ENCODE results near the gene POP5. TPM values are rescaled to one million over a fixed set of nuclear protein-coding genes. Genes with fewer than 3 reads are reported as not detected.
"Not testable (repeated sequence)": the region's sequence is repeated elsewhere in the genome, so short reads cannot be mapped to it uniquely, and the experiment has no call there.

POP5 gene
- total RNA-seq, 2 experiments from 2014 or later: 60.8 to 64.7 TPM

DNA sequence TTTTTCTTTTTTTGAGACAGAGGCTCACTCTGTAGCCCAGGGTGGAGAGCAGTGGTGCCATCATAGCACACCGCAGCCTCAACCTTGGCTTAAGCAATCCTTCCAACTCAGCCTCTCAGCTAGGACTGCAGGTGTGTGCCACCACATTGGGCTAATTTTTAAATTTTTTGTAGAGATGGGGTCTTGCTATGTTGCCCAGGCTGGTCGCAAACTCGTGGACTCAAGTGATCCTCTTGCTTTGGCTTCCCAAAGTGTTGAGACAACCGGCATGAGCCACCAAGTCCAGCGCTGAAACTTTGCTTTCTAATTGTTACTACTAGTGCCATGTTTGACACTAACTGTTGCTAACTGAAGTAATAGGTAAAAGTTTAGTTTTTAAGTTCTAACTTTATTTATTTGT, 39.0 kb downstream of the POP5 start:
- POLR2A ChIA-PET: no interaction called here
- CTCF ChIA-PET: interaction anchor here (1.4 kb wide), 1 partner anchor 38 kb away, joined by 5 read pairs; no protein-coding TSS in a partner anchor
- Mint-ChIP-seq H3K9me3 (no peaks in the 10 kb centered on the region), H3K36me3 (ENCODE audit: low read depth) (peaks cover 55% of the 10 kb centered on the region), H3K27ac (no peak overlapping the region), H3K4me3 (no peak overlapping the region), H3K4me1 (peaks cover 43% of the 10 kb centered on the region), H3K27me3 (no peaks in the 10 kb centered on the region)
- no peak for DNase-seq

DNA sequence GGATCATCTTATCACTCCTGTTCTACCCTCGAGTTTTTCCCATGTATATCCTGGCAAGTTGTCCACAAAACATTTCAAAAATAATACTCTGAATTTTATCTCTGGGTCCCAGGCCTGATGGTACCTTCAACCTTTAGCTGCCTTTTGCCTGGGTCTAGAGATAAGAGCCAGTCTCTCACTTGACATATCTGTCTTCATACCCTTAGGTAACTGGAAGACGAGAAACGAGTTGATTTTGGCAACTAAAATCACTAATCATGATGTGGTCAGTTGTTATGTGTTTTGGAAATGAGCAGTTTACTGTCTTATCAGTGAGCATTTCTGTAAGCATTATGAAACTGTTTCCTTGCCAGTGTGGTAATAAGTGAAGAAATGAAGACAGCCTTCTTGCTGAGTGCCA, 40.8 kb downstream of the POP5 start:
- H3K36me3 Mint-ChIP-seq (ENCODE audit: low read depth): peaks cover 60% of the 10 kb centered on the region
- peaks cover 58% of the 10 kb centered on the region for H3K4me1 Mint-ChIP-seq
- H3K27ac Mint-ChIP-seq: peak overlapping the region; percentile 42
- ChIA-PET CTCF (interaction anchor here (1.4 kb wide), 1 partner anchor 40 kb away, joined by 5 read pairs; no protein-coding TSS in a partner anchor), POLR2A (no interaction called here)
- H3K9me3 Mint-ChIP-seq: no peaks in the 10 kb centered on the region
- DNase-seq: no peak
- no peaks in the 10 kb centered on the region for H3K27me3 Mint-ChIP-seq
- no peak overlapping the region for H3K4me3 Mint-ChIP-seq

DNA sequence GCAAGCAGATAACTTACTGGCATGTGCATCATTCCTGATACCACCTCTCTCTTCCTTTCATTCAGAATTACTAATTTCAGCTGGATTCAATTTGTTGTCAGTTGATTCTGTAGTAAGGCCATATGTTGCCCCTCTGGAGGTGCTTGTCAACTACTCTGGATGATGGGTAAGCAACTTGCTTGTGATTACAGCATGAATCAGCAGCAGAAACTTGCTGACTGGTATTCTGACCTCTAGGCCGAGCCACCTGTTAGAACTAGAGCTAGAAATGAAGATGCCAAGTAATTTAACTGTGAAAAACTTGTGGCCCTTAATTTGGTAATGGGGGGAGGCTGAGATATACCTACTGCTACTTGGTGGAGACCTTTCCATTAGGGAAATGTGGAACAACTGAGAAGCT, 41.9 kb downstream of the POP5 start:
- Mint-ChIP-seq H3K36me3 (ENCODE audit: low read depth) (peaks cover 67% of the 10 kb centered on the region), H3K27me3 (no peaks in the 10 kb centered on the region), H3K9me3 (no peaks in the 10 kb centered on the region), H3K4me3 (peak overlapping the region; percentile 97), H3K4me1 (peaks cover 58% of the 10 kb centered on the region), H3K27ac (peak overlapping the region; percentile 81)
- ChIA-PET CTCF (interaction anchor here (0.7 to 0.8 kb wide), 3 partner anchors 86 to 330 kb away, joined by 3 to 4 read pairs (median 3); no protein-coding TSS in a partner anchor), POLR2A (no interaction called here)
- DNase-seq: no peak

DNA sequence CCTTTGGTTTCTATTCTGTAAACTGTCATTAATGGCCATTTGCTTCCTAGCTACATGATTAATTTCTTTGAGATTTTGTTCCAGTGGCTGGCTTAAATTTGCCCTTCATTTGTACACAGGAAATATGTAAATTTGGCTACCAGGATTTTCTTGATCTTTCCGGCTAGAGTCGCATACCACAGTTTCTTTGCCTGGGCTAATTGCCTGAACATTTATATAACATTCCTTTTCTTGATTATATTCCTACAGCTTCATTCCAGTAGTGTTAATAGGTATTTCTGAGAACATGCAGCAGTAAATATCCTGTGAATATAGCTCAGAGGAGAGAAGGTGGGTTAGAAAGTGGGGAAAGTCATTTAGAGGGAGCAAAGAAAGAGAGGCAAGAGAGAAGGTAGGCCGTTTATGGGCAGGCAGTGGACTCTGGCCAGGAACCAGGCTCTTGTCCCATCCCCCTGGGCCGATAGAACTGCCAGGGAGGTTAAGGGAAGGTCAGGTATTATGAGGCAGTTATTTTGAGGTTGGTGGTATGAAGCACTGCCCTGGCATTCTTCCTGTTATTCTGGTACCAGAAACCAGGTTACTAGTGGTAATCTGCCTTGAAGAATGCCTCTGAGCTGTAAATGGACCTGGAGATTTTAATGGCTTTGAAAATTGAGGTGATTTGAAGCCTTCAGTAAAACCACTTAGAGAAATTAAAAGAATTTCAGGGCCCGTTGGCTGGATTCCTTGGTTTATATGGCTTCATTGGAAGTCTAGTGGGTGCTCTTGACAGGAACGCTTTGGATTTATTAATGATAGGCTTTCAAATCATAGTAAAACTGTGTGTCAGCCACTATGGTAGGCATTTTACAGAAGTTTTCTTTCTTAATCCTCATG, 42.7 kb downstream of the POP5 start:
- ChIA-PET POLR2A (no interaction called here), CTCF (interaction anchor here (0.9 to 2.3 kb wide), 5 partner anchors 10 to 108 kb away, joined by 3 to 7 read pairs (median 6); partner anchors contain the start of genes COQ5 and POP5)
- Mint-ChIP-seq H3K9me3 (no peaks in the 10 kb centered on the region), H3K4me1 (peaks cover 60% of the 10 kb centered on the region), H3K27me3 (no peaks in the 10 kb centered on the region), H3K4me3 (peak overlapping the region; percentile 97), H3K36me3 (ENCODE audit: low read depth) (peaks cover 67% of the 10 kb centered on the region), H3K27ac (peak overlapping the region; percentile 81)
- no peak for DNase-seq

GRCh38 chr12:120537856-120538220, 43.4 kb downstream of the POP5 start:
- no peaks in the 10 kb centered on the region for H3K27me3 Mint-ChIP-seq
- peaks cover 62% of the 10 kb centered on the region for H3K4me1 Mint-ChIP-seq
- CTCF ChIA-PET: interaction anchor here (0.6 to 2.3 kb wide), 6 partner anchors 9 to 109 kb away, joined by 3 to 7 read pairs (median 6); partner anchors contain the start of genes COQ5 and POP5
- H3K4me3 Mint-ChIP-seq: peak overlapping the region; percentile 97
- peaks cover 66% of the 10 kb centered on the region for H3K36me3 Mint-ChIP-seq (ENCODE audit: low read depth)
- H3K9me3 Mint-ChIP-seq: no peaks in the 10 kb centered on the region
- POLR2A ChIA-PET: no interaction called here
- H3K27ac Mint-ChIP-seq: peak overlapping the region; percentile 76
- DNase-seq: no peak

DNA sequence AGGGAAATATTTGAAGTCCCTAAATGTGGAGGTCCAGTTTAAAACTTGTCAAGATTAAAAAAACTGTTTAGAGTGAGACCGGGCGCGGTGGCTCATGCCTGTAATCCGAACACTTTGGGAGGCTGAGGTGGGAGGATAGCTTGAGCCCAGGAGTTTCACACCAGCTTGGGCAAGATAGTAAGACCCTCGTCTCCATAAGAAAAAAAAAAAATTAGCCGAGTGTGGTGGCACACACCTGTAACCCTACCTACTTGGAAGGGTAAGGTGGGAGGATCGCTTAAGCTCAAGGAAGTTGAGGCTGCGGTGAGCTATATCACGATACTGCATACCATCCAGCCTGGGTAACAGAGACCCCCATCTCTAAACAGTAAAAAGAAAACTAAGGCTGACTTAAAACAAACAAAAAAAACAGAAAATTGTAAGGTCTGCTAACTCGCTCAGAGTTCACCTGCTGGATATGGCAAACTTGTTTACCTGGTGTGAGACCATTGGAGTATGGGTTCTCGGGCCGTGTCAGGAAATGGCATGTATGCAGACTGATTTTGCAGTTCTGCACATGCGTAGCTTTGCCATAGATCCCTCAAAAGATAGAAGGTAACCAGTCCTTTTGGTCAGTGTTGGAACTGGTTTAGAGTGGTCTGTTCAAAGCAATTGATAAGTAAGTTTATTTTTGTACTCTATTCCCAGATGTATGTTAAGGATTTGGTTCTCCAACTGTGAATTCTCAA, 45.0 kb downstream of the POP5 start:
- ChIA-PET CTCF (interaction anchor here (0.8 to 3.0 kb wide), 4 partner anchors 7 to 69 kb away, joined by 3 to 8 read pairs (median 6); partner anchors contain the start of gene COQ5), POLR2A (no interaction called here)
- no peaks in the 10 kb centered on the region for H3K9me3 Mint-ChIP-seq
- H3K36me3 Mint-ChIP-seq (ENCODE audit: low read depth): peaks cover 57% of the 10 kb centered on the region
- no peaks in the 10 kb centered on the region for H3K27me3 Mint-ChIP-seq
- DNase-seq: peak; percentile 55
- peaks cover 63% of the 10 kb centered on the region for H3K4me1 Mint-ChIP-seq
- peak overlapping the region; percentile 88 for H3K27ac Mint-ChIP-seq
- H3K4me3 Mint-ChIP-seq: peak overlapping the region; percentile 97

- DNase-seq: peak; percentile 50
- peak overlapping the region; percentile 96 for H3K27ac Mint-ChIP-seq
- ChIA-PET POLR2A (no interaction called here), CTCF (interaction anchor here (0.6 to 3.0 kb wide), 2 partner anchors 9 to 16 kb away, joined by 3 to 8 read pairs; no protein-coding TSS in a partner anchor)
- peaks cover 46% of the 10 kb centered on the region for H3K36me3 Mint-ChIP-seq (ENCODE audit: low read depth)
- peak overlapping the region; percentile 97 for H3K4me3 Mint-ChIP-seq
- H3K27me3 Mint-ChIP-seq: no peaks in the 10 kb centered on the region
- H3K9me3 Mint-ChIP-seq: no peaks in the 10 kb centered on the region
- H3K4me1 Mint-ChIP-seq: peaks cover 60% of the 10 kb centered on the region
These were observed 46.2 kb downstream of the POP5 start for GRCh38 chr12:120534703-120535655.

GRCh38 chr12:120534203-120534702, 46.9 kb downstream of the POP5 start, which contains the start of gene RNF10:
Gene RNF10 (plus strand): TSS chr12:120534356. CDS start chr12:120534812, 456 bp downstream.
- peak; percentile 84 for DNase-seq
- no peaks in the 10 kb centered on the region for H3K9me3 Mint-ChIP-seq
- ChIA-PET POLR2A (no interaction called here), CTCF (interaction anchor here (0.6 to 3.0 kb wide), 2 partner anchors 8 to 16 kb away, joined by 3 to 8 read pairs; no protein-coding TSS in a partner anchor)
- peaks cover 42% of the 10 kb centered on the region for H3K36me3 Mint-ChIP-seq (ENCODE audit: low read depth)
- H3K27ac Mint-ChIP-seq: peak within 1 kb of the TSS; percentile 96
- H3K27me3 Mint-ChIP-seq: no peaks in the 10 kb centered on the region
- H3K4me3 Mint-ChIP-seq: peak within 1 kb of the TSS; percentile 97
- H3K4me1 Mint-ChIP-seq: peaks cover 61% of the 10 kb centered on the region

- peak; percentile 30 for DNase-seq
- ChIA-PET POLR2A (no interaction called here), CTCF (interaction anchor here (0.6 to 1.2 kb wide), 3 partner anchors 14 to 36 kb away, joined by 3 read pairs; no protein-coding TSS in a partner anchor)
- Mint-ChIP-seq H3K27me3 (no peaks in the 10 kb centered on the region), H3K4me3 (no peak overlapping the region), H3K36me3 (ENCODE audit: low read depth) (peaks cover 30% of the 10 kb centered on the region), H3K9me3 (no peaks in the 10 kb centered on the region), H3K4me1 (peaks cover 56% of the 10 kb centered on the region), H3K27ac (peak overlapping the region; percentile 50)
These were observed 48.4 kb downstream of the POP5 start for GRCh38 chr12:120532701-120533238.

- Mint-ChIP-seq H3K36me3 (ENCODE audit: low read depth) (peaks cover 13% of the 10 kb centered on the region), H3K4me3 (peak overlapping the region; percentile 100), H3K4me1 (peaks cover 38% of the 10 kb centered on the region), H3K27ac (peak overlapping the region; percentile 9)
- H3K9me3 Mint-ChIP-seq, POLR2A ChIA-PET, H3K27me3 Mint-ChIP-seq, DNase-seq: not testable (repeated sequence)
- CTCF ChIA-PET: interaction anchor here (0.7 to 1.8 kb wide), 2 partner anchors 38 to 125 kb away, joined by 5 read pairs; no protein-coding TSS in a partner anchor
These were observed 50.8 kb downstream of the POP5 start for GRCh38 chr12:120530418-120530761.

GRCh38 chr12:120529641-120530417, 51.4 kb downstream of the POP5 start:
- H3K27me3 Mint-ChIP-seq: no peaks in the 10 kb centered on the region
- peak overlapping the region; percentile 99 for H3K27ac Mint-ChIP-seq
- no peak for DNase-seq
- peak overlapping the region; percentile 100 for H3K4me3 Mint-ChIP-seq
- POLR2A ChIA-PET: no interaction called here
- peaks cover 38% of the 10 kb centered on the region for H3K4me1 Mint-ChIP-seq
- peaks cover 8% of the 10 kb centered on the region for H3K36me3 Mint-ChIP-seq (ENCODE audit: low read depth)
- CTCF ChIA-PET: interaction anchor here (0.7 to 1.8 kb wide), 5 partner anchors 10 to 125 kb away, joined by 3 to 5 read pairs (median 4); no protein-coding TSS in a partner anchor
- no peaks in the 10 kb centered on the region for H3K9me3 Mint-ChIP-seq
